ENCODE measurements around the gene MAP1S. TPM values are rescaled to one million over a fixed set of nuclear protein-coding genes. Genes with fewer than 3 reads are reported as not detected.
"Not testable (repeated sequence)": the region's sequence is repeated elsewhere in the genome, so short reads cannot be mapped to it uniquely, and the experiment has no call there.

Gene MAP1S
- polyA plus RNA-seq, 1 experiment = 20.4 TPM

GRCh38 chr19:17772172-17772571 lies 52.9 kb downstream of the MAP1S start:
- no peaks in the 10 kb centered on the region for H3K36me3 ChIP-seq (ENCODE audit: control insufficient read depth, insufficient read depth, low read length)
- TF ChIP-seq CTCF (IDR thresholded peaks at IDR 0.05; ENCODE audit: insufficient read depth, low read depth, low read length) = no peak
- ChIA-PET CTCF (interaction anchor here (1.0 kb wide), 1 partner anchor 68 kb away, joined by 4 read pairs; no protein-coding TSS in a partner anchor), POLR2A (no interaction called here)
- H3K27me3 ChIP-seq (ENCODE audit: control insufficient read depth, insufficient read depth, low read length) = no peaks in the 10 kb centered on the region
- no peak for DNase-seq (ENCODE audit: low read depth)
- H3K4me3 ChIP-seq (ENCODE audit: low read depth, low read length) = no peak overlapping the region

GRCh38 chr19:17775245-17775927 lies 56.1 kb downstream of the MAP1S start:
- H3K27me3 ChIP-seq (ENCODE audit: control insufficient read depth, insufficient read depth, low read length) = no peaks in the 10 kb centered on the region
- DNase-seq (ENCODE audit: low read depth) = no peak
- no peak overlapping the region for H3K4me3 ChIP-seq (ENCODE audit: low read depth, low read length)
- ChIA-PET CTCF (interaction anchor here (0.6 to 2.4 kb wide), 11 partner anchors 9 to 326 kb away, joined by 3 to 12 read pairs (median 3); partner anchors contain the start of gene TMEM221), POLR2A (no interaction called here)
- H3K36me3 ChIP-seq (ENCODE audit: control insufficient read depth, insufficient read depth, low read length) = no peaks in the 10 kb centered on the region
- peak; percentile 68 for TF ChIP-seq CTCF (IDR thresholded peaks at IDR 0.05; ENCODE audit: insufficient read depth, low read depth, low read length)

GRCh38 chr19:17775991-17776803 lies 56.9 kb downstream of the MAP1S start:
- Histone ChIP-seq H3K27me3 (ENCODE audit: control insufficient read depth, insufficient read depth, low read length) (no peaks in the 10 kb centered on the region), H3K36me3 (ENCODE audit: control insufficient read depth, insufficient read depth, low read length) (no peaks in the 10 kb centered on the region), H3K4me3 (ENCODE audit: low read depth, low read length) (no peak overlapping the region)
- CTCF ChIA-PET = interaction anchor here (1.3 to 2.4 kb wide), 3 partner anchors 8 to 15 kb away, joined by 3 to 12 read pairs (median 9); no protein-coding TSS in a partner anchor
- DNase-seq (ENCODE audit: low read depth) = no peak
- POLR2A ChIA-PET = no interaction called here
- no peak for TF ChIP-seq CTCF (IDR thresholded peaks at IDR 0.05; ENCODE audit: insufficient read depth, low read depth, low read length)

- POLR2A ChIA-PET; H3K27me3 ChIP-seq (ENCODE audit: control insufficient read depth, insufficient read depth, low read length); H3K36me3 ChIP-seq (ENCODE audit: control insufficient read depth, insufficient read depth, low read length); H3K4me3 ChIP-seq (ENCODE audit: low read depth, low read length); DNase-seq (ENCODE audit: low read depth): not testable (repeated sequence)
- CTCF ChIA-PET = interaction anchor here (0.6 to 2.4 kb wide), 3 partner anchors 12 to 124 kb away, joined by 3 to 12 read pairs (median 6); no protein-coding TSS in a partner anchor
Observed at GRCh38 chr19:17777840-17778239, 58.6 kb downstream of the MAP1S start.

GRCh38 chr19:17778251-17778967 lies 59.1 kb downstream of the MAP1S start:
- H3K4me3 ChIP-seq (ENCODE audit: low read depth, low read length) = peak overlapping the region; percentile 35

More at GRCh38 chr19:17778251-17778967, 59.1 kb downstream of the MAP1S start:
- POLR2A ChIA-PET = no interaction called here
- H3K27me3 ChIP-seq (ENCODE audit: control insufficient read depth, insufficient read depth, low read length) = no peaks in the 10 kb centered on the region
- no peak for TF ChIP-seq CTCF (IDR thresholded peaks at IDR 0.05; ENCODE audit: insufficient read depth, low read depth, low read length)
- H3K36me3 ChIP-seq (ENCODE audit: control insufficient read depth, insufficient read depth, low read length) = no peaks in the 10 kb centered on the region
- CTCF ChIA-PET = no interaction called here
- DNase-seq (ENCODE audit: low read depth) = no peak
